A673 (cell line): ENCODE measurements around the gene PNRC2.

Experiments used
- CTCF ChIP-seq: fragments of 300-800, 200-600 bp; sonication (generic); conservative IDR thresholded peaks from 2 replicates; pipeline ENCODE4 v1.5.1; 2017; ENCODE audit warnings: low read depth, mild to moderate bottlenecking, antibody characterized with exemption, low read length, moderate library complexity, mixed read lengths
- EZH2 ChIP-seq: fragments of 200-600 bp; sonication (generic); IDR thresholded peaks from 2 replicates; pipeline ENCODE4 v1.6.1; 2017; ENCODE audit warnings: borderline replicate concordance, low read depth, mild to moderate bottlenecking, mixed read lengths, antibody characterized with exemption, low read length; ENCODE audit not compliant: poor library complexity, severe bottlenecking

DNA sequence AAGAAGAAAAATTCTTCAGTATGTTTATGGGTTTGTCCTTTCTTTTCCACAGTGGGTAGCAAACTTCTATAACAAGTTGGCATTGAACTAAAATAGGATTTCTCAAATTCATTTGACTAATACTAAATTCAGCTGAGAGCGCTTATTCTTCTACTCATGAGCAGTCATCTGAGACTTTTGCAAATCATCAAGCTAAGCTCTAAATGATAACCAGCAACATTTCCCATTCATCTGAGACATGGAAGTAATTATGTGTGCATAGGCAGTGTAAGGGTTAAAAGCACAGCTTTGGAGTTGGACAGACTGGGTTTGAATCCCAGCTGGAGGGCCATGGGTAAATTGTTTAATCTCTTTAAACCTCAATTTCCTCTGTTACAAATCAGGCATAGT lies 28.1 kb upstream of the PNRC2 start:
- TF ChIP-seq EZH2: no peak
- TF ChIP-seq CTCF: no peak
